SKM-1 treated with dmso at 0.1 percent for 144 hours (cell line): ENCODE measurements around the gene MYADML2.
"Not testable (repeated sequence)": the region's sequence is repeated elsewhere in the genome, so short reads cannot be mapped to it uniquely, and the experiment has no call there.

Experiments used
- DNase-seq: peaks from one replicate; lab custom pipeline; 2025; ENCODE audit not compliant: unreplicated experiment; lab: John Stamatoyannopoulos, UW

Gene MYADML2

GRCh38 chr17:81959362-81960129 is 12.5 kb upstream of the MYADML2 start:
- DNase-seq, result peak; percentile 34

GRCh38 chr17:81958633-81959342 is 11.8 kb upstream of the MYADML2 start:
- no peak for DNase-seq

DNA sequence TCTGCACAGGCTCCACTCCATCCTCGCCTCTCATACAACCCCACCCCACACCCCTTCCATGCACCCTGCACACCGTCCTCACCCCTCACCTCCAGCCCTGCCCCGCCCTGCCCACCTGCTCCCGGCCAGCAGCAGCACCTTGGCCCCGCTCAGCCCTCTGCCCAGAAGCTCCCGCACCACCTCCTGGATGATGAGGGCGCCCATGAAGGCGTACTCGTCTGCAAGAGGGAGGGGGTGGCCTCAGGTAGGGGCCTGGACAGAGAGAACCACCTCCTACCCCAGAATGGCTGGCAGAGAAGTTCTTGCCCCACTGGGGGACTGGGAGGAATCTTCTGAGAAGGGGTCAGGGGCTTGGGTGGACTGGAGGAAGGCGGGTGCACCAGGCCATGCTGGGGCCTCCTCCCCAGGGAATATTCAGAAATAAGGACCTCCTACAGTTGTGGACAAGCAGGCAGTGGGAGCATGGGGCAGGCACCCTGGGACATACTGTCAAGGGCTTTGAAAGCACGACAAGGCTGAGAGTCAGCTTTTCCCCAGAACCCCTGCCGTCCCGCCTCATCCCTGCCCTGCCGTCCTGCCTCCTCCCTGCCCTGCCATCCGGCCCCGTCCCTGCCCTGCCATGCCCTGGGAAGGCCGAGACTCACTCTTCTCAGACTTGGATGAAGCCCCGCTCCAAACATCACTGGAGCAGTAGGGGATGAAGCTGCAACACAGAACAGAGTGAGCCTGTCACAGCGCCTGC is 10.8 kb upstream of the MYADML2 start:
- no peak for DNase-seq

DNA sequence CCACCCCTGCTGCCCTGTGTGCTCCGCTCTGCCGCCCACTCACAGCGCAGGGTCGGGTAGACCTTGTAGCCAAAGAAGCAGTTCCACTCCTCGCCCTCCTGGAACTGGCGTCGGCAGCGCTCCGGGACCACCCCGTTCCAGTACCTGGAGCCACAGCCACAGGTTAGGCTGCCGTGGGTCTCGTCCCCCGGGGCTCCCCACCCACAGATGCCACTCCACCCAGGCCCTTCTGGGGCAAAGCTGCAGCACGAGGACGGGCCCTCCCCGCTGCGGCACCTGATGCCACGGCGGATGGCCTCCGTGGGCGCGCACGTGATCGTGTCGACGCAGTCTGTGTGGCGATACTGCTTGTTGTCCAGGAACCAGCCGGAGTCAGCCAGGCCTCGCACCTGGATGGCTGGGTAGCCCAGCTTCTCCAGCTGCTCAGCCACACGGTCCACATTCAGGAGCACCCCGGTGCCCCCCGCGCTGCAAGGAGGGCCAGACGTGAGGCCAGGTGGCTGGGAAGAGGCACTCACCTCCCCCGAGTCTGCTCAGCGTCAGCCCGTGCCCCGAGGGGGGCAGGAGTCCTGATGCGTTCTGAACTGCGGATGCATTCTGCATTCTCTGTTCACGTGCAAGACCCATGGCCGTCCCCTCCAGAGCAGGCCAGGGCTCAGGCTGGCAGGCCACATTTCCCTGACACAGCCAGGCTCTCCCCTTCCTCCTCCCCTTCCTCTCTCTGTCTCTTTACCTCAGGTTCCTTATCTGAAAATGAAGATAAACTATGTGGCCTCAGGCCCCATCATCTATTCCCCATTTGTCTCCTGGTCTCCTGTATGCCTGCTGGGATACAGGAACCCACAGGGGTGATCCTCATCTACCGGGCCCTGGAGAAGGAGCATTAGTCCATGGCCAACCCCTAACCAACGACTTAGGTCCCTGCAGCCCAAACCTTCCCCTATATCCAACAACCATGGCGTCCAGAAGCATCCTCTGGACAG is 9.9 kb upstream of the MYADML2 start:
- no peak for DNase-seq

- DNase-seq, result no peak
Observed at GRCh38 chr17:81955756-81956544, 8.9 kb upstream of the MYADML2 start.

GRCh38 chr17:81955058-81955681 is 8.1 kb upstream of the MYADML2 start:
- no peak for DNase-seq

GRCh38 chr17:81954131-81955057 is 7.4 kb upstream of the MYADML2 start:
- no peak for DNase-seq

GRCh38 chr17:81953443-81953842 is 6.4 kb upstream of the MYADML2 start:
- not testable (repeated sequence) for DNase-seq

DNA sequence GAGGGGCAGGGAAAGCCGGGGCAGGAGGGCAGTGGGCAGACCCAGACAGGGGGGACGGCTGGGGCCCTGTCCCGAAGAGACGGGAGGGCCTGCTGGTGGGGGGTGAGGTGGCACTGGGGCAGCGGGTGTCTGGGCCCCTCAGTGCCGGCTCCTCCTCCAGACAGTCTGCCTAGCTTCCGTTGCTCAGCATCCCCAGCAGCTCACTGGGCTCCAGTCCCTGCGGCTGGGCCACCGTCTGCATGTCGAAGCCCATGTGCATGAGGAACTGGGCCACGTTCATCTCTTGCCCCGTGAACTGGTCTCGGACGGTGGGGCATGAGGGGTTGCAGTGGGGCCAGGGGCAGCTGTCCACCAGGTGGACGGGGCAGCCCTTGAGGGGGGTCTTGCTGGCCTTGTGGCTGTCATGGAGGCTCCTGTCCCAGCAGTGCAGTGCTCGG is 5.8 kb upstream of the MYADML2 start:
- DNase-seq, result no peak

GRCh38 chr17:81951785-81952684 is 5.0 kb upstream of the MYADML2 start:
- DNase-seq, result no peak

GRCh38 chr17:81950501-81950900 is 3.5 kb upstream of the MYADML2 start:
- no peak for DNase-seq

DNA sequence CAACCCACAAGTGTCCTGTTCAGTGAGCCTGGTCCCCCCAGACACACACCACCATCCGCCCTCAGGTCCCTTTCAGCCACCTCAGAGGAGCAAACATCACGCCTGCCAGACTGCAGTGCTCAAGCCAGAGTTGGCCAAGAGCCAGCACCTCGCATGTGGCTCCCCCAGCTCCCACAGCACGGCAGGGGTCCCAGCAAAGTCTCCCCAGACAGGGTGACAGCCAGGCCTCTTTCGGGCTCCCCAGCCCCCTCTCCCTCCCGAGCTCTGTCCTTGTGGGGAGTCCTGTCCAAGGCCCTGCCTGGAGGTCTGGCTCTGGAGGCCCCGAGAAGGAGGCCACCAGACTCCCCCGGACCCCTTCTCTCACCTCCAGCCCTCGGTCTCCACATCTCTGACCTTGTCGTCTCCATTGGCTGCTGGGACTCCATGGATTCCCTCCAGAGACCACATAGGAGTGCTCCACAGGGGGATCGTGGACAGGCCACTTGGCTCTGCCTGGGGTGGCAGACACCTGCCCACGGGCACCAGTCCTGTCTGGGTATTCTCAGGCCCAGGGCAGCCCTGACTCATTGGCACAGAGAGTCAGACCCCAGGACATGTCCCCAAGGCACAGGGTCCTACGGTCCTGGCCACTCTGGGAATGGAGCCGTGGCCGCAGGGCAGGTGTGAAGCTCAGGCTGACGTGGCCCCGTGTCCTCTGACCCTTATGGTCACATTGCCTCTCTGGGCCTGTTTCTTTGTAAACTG is 1.8 kb upstream of the MYADML2 start:
- no peak for DNase-seq

DNA sequence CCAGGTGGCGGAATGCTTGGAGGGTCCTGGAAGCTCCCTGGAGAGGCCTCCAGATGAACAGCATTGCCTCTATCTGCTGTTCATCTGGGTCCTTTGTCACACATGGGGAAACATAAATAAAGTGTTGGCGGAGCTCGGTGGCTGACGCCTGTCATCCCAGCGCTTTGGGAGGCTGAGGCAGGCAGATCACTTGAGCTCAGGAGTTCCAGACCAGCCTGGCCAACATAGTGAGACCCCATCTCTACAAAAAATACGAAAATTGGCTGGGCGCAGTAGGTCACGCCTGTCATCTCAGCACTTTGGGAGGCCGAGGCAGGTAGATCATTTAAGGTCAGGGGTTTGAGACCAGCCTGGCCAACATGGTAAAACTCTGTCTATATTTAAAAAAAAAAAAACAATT is 2.2 kb downstream of the MYADML2 start:
- DNase-seq, result no peak

DNA sequence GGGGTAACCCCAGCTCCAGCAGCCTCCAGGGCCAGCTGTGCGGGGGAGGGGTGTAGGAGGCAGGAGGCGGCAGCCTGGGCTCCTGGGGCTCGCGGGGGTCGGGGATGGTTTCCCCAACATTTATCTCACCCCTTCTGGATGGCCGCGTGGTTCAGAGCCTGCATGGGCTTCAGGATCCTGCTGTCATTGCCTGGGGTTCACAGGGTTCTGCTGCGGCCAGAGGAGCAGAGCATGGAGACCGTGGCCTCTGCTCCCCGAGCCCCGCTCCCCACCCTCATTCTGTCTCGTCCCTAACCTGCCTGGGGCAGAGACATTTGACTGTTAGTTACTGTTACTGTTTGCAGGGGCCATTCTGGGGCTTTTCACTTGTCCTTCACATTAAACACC is 4.9 kb downstream of the MYADML2 start:
- DNase-seq, result no peak

DNA sequence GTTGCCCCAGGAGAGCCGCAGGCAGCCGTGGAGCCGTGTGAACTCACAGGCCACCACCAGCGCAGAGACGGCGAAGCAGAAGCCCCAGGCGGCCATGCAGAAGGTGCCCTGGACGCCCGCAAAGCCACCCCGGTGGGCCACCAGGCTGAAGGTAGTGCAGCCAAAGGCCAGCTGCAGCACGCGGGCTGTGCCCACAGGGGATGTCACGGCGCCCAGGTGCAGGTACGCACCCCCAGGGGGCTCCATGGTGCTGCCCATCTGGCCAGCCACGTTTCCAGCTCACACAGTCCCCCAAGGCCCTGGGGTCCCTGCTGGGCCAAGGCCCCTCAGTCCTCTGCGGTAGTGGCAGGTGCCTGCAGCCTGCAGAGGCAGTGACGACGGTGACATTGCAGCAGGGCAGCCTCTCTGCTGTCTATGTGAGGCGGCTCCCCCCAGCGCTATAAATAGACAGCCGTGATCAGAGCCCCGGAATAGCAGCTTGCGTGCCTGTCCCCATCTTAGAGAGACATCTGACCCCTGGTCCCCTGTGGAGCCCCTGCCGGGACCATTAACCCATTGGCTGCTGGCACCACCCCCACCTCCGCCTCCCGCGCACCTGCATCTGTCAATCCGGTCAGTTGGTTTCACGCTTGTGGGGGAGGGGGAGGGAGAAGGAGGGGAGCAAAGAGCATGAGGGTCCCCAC is 5.4 kb downstream of the MYADML2 start:
- DNase-seq, result no peak
